ENCODE measurements around the gene PSME1.

The PSME1 gene

GRCh38 chr14:24110523-24110922, 25.5 kb upstream of the PSME1 start:
- Histone ChIP-seq H3K4me1 (ENCODE audit: low read depth, poor library complexity, severe bottlenecking) (peaks cover 30% of the 10 kb centered on the region), H2AFZ (ENCODE audit: low read depth) (no peak overlapping the region), H3K27ac (no peak overlapping the region; the same call in 1 of the 2 replicates), H3K36me3 (ENCODE audit: insufficient read depth) (no peaks in the 10 kb centered on the region), H4K20me1 (ENCODE audit: insufficient read depth) (no peaks in the 10 kb centered on the region), H3K4me2 (peak overlapping the region; percentile 46; the same call in 1 of the 2 replicates), H3K9ac (no peak overlapping the region), H3K4me3 (IDR thresholded peaks at IDR 0.05; ENCODE audit: insufficient read depth, low read depth, low read length) (no peak overlapping the region), H3K27me3 (ENCODE audit: insufficient read depth, low read depth) (no peaks in the 10 kb centered on the region), H3K79me2 (ENCODE audit: insufficient read depth, low read depth) (no peaks in the 10 kb centered on the region)
- TF ChIP-seq CTCF (conservative IDR thresholded peaks at IDR 0.05; ENCODE audit: low read depth, low read length): no peak

GRCh38 chr14:24113379-24113800, 22.6 kb upstream of the PSME1 start:
- Histone ChIP-seq H3K4me3 (IDR thresholded peaks at IDR 0.05; ENCODE audit: insufficient read depth, low read depth, low read length) (no peak overlapping the region), H4K20me1 (ENCODE audit: insufficient read depth) (no peaks in the 10 kb centered on the region), H3K36me3 (ENCODE audit: insufficient read depth) (no peaks in the 10 kb centered on the region), H3K4me1 (ENCODE audit: low read depth, poor library complexity, severe bottlenecking) (peaks cover 33% of the 10 kb centered on the region), H3K27ac (peak overlapping the region; percentile 91), H3K79me2 (ENCODE audit: insufficient read depth, low read depth) (no peaks in the 10 kb centered on the region), H3K4me2 (peak overlapping the region; percentile 68), H3K9ac (peak overlapping the region; percentile 63), H3K27me3 (ENCODE audit: insufficient read depth, low read depth) (no peaks in the 10 kb centered on the region), H2AFZ (ENCODE audit: low read depth) (peak overlapping the region; percentile 68)
- TF ChIP-seq CTCF (conservative IDR thresholded peaks at IDR 0.05; ENCODE audit: low read depth, low read length): no peak

- H3K4me1 ChIP-seq (ENCODE audit: low read depth, poor library complexity, severe bottlenecking): peaks cover 28% of the 10 kb centered on the region
- H4K20me1 ChIP-seq (ENCODE audit: insufficient read depth): no peaks in the 10 kb centered on the region
- no peaks in the 10 kb centered on the region for H3K79me2 ChIP-seq (ENCODE audit: insufficient read depth, low read depth)
- H3K36me3 ChIP-seq (ENCODE audit: insufficient read depth): no peaks in the 10 kb centered on the region
- peak overlapping the region; percentile 63 for H3K9ac ChIP-seq
- peak overlapping the region; percentile 91 for H3K27ac ChIP-seq
- peak overlapping the region; percentile 68 for H3K4me2 ChIP-seq
- H3K4me3 ChIP-seq (IDR thresholded peaks at IDR 0.05; ENCODE audit: insufficient read depth, low read depth, low read length): no peak overlapping the region
- no peak for TF ChIP-seq CTCF (conservative IDR thresholded peaks at IDR 0.05; ENCODE audit: low read depth, low read length)
- peak overlapping the region; percentile 68 for H2AFZ ChIP-seq (ENCODE audit: low read depth)
- no peaks in the 10 kb centered on the region for H3K27me3 ChIP-seq (ENCODE audit: insufficient read depth, low read depth)
Observed at GRCh38 chr14:24113801-24114531, 22.0 kb upstream of the PSME1 start.

- H2AFZ ChIP-seq (ENCODE audit: low read depth): peak within 1 kb of the TSS; percentile 68
- TF ChIP-seq CTCF (conservative IDR thresholded peaks at IDR 0.05; ENCODE audit: low read depth, low read length): peak; percentile 43; the same call in 1 of the 2 replicates
Observed at GRCh38 chr14:24114532-24115421, 21.2 kb upstream of the PSME1 start, which contains the start of the genes DCAF11 and NRL. Gene DCAF11 (plus strand): TSS chr14:24114777. CDS start chr14:24115595, 818 bp downstream. Gene NRL (minus strand): TSS chr14:24114949. CDS start chr14:24082848, 32,101 bp downstream.

More at GRCh38 chr14:24114532-24115421, 21.2 kb upstream of the PSME1 start, which contains the start of the genes DCAF11 and NRL:
- Histone ChIP-seq H4K20me1 (ENCODE audit: insufficient read depth) (no peaks in the 10 kb centered on the region), H3K4me1 (ENCODE audit: low read depth, poor library complexity, severe bottlenecking) (peaks cover 20% of the 10 kb centered on the region), H3K36me3 (ENCODE audit: insufficient read depth) (no peaks in the 10 kb centered on the region), H3K4me3 (IDR thresholded peaks at IDR 0.05; ENCODE audit: insufficient read depth, low read depth, low read length) (no peak within 1 kb of the TSS), H3K27ac (peak within 1 kb of the TSS; percentile 91), H3K9ac (peak within 1 kb of the TSS; percentile 63), H3K4me2 (peak within 1 kb of the TSS; percentile 78), H3K27me3 (ENCODE audit: insufficient read depth, low read depth) (no peaks in the 10 kb centered on the region), H3K79me2 (ENCODE audit: insufficient read depth, low read depth) (no peaks in the 10 kb centered on the region)
